Measurements from ENCODE around the gene MTIF3. TPM values are rescaled to one million over a fixed set of nuclear protein-coding genes. Genes with fewer than 3 reads are reported as not detected.
A peak's percentile ranks its signal among the peaks of the same experiment; 100 is the strongest.

Gene MTIF3
- polyA plus RNA-seq, 3 donors = 61.6 to 135 (median 86.6) TPM

DNA sequence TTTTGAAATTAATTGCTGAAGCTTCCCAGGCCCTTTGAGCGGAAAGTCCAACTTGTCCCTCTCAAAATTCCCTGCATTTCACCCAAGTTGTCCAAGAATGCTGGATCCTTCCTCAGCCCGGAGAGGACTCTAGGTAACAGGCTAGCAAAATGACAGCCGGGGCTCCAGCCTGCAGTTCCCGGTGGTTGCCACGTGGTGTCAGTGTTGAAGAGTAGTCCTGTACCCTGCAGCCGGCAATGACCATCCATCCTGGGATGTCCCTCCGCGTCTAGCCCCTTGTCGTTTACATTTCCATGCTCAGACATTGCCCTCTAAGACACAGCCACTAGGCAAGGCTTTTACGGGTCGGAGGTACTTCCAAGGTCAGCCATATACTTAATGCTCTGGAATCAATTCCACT is 31.4 kb upstream of the MTIF3 start:
- no peak overlapping the region for H2AFZ ChIP-seq (ENCODE audit: insufficient read depth, low read depth, low read length, poor library complexity, severe bottlenecking)

DNA sequence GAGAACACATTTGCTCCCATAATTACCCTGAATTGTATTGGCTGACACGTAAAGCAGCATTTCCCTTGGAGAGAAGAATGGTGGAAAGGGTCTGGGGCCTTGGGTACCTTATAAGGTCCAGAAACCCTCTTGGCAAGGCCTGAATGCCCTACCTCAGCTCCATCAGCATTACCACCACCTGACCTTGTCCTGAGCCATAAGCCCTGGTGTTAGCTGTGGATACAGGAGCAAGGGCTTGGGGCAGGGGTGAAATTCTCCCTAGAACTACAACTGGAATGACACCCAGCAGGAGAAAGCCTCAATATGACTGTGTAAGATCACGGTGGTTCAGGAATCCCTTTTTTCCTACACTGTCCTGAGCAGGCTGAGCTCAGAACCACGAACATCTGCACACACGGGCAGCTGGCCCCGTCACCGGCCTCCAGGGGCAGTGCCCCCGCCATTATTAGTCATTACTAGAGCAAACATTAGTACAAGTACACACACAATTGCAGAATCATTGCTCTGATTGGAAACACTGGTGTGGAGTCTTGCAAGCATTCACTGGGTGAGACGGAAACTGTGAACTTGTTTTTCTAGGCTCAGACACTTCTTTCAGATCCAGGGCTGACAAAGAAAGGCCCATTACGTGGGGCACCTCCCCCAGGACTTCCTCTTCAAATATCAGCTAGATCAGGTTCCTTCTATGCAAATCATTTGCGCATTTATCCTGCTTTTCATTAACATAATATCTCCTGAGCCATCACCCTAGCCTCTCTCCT is 26.8 kb upstream of the MTIF3 start:
- TF ChIP-seq, protein P1, sequence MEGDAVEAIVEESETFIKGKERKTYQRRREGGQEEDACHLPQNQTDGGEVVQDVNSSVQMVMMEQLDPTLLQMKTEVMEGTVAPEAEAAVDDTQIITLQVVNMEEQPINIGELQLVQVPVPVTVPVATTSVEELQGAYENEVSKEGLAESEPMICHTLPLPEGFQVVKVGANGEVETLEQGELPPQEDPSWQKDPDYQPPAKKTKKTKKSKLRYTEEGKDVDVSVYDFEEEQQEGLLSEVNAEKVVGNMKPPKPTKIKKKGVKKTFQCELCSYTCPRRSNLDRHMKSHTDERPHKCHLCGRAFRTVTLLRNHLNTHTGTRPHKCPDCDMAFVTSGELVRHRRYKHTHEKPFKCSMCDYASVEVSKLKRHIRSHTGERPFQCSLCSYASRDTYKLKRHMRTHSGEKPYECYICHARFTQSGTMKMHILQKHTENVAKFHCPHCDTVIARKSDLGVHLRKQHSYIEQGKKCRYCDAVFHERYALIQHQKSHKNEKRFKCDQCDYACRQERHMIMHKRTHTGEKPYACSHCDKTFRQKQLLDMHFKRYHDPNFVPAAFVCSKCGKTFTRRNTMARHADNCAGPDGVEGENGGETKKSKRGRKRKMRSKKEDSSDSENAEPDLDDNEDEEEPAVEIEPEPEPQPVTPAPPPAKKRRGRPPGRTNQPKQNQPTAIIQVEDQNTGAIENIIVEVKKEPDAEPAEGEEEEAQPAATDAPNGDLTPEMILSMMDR (IDR thresholded peaks at IDR 0.05) = peak; percentile 6
- Histone ChIP-seq H3K4me1 (ENCODE audit: control insufficient read depth in 1 of 2, insufficient read depth in 2 of 2, low read length in 2 of 2) (peaks cover 5 to 10% of the 10 kb centered on the region in 2 donors), H3K36me3 (replicated peaks in 1 of 2; ENCODE audit: control insufficient read depth in 1 of 2, insufficient read depth in 2 of 2, low read length in 2 of 2) (no peaks in the 10 kb centered on the region), H3K9ac (ENCODE audit: insufficient read depth, low read length, poor library complexity, severe bottlenecking) (no peak overlapping the region), H3K27ac (ENCODE audit: low read depth in 1 of 2, low read length in 2 of 2) (no peak overlapping the region), H2AFZ (ENCODE audit: insufficient read depth, low read depth, low read length, poor library complexity, severe bottlenecking) (peak overlapping the region; percentile 65), H4K20me1 (ENCODE audit: insufficient read depth, low read length) (no peaks in the 10 kb centered on the region), H3K4me3 (replicated peaks in 1 of 3; ENCODE audit: low read depth in 2 of 3, low read length in 3 of 3) (no peak overlapping the region), H3K27me3 (ENCODE audit: control insufficient read depth in 2 of 2, insufficient read depth in 2 of 2, low read length in 2 of 2) (no peaks in the 10 kb centered on the region), H3K4me2 (replicated peaks; ENCODE audit: extremely low read depth, low read length, poor library complexity, severe bottlenecking) (peak overlapping the region; percentile 7), H3K79me2 (ENCODE audit: insufficient read depth, low read length) (no peaks in the 10 kb centered on the region), H3K9me3 (replicated peaks in 1 of 2; ENCODE audit: control insufficient read depth in 1 of 2, insufficient read depth in 1 of 2, low read length in 2 of 2) (peaks cover 3 to 6% of the 10 kb centered on the region in 2 donors)
- Mint-ChIP-seq H3K27me3 (ENCODE audit: low read depth in 3 of 3) (peaks cover 0 to 4% (median 0%) of the 10 kb centered on the region in 3 donors), H3K27ac (peak overlapping the region in 2 of 7 donors; percentile 71 to 72), H3K4me1 (peaks cover 14% of the 10 kb centered on the region), H3K4me3 (peak overlapping the region in 1 of 2 donors; percentile 24), H3K9me3 (peaks cover 0 to 9% (median 6%) of the 10 kb centered on the region in 7 donors), H3K36me3 (no peaks in the 10 kb centered on the region)
- intact Hi-C loops (cut with micrococcal nuclease) = no loop called here
- 27% methylated on average over 3 of the region's 10 CpGs for WGBS (ENCODE audit: insufficient coverage)
- peak in 2 of 3 donors; percentile 26 to 28 for DNase-seq

More for the DNA sequence above, 31.4 kb upstream of the MTIF3 start:
- H4K20me1 ChIP-seq (ENCODE audit: insufficient read depth, low read length) = no peaks in the 10 kb centered on the region
- H3K9ac ChIP-seq (ENCODE audit: insufficient read depth, low read length, poor library complexity, severe bottlenecking) = no peak overlapping the region
- H3K36me3 ChIP-seq (replicated peaks in 1 of 2; ENCODE audit: control insufficient read depth in 1 of 2, insufficient read depth in 2 of 2, low read length in 2 of 2) = no peaks in the 10 kb centered on the region
- Mint-ChIP-seq H3K4me1 (peaks cover 28% of the 10 kb centered on the region), H3K36me3 (no peaks in the 10 kb centered on the region), H3K27ac (peak overlapping the region in 3 of 7 donors; percentile 74 to 97 (median 94)), H3K9me3 (peaks cover 0 to 17% (median 10%) of the 10 kb centered on the region in 7 donors), H3K27me3 (ENCODE audit: low read depth in 3 of 3) (peaks cover 0 to 4% (median 4%) of the 10 kb centered on the region in 3 donors), H3K4me3 (no peak overlapping the region)
- DNase-seq = peak in 2 of 3 donors; percentile 7 to 25
- H3K4me2 ChIP-seq (replicated peaks; ENCODE audit: extremely low read depth, low read length, poor library complexity, severe bottlenecking) = no peak overlapping the region
- no peak overlapping the region for H3K4me3 ChIP-seq (replicated peaks in 1 of 3; ENCODE audit: low read depth in 2 of 3, low read length in 3 of 3)
- no peak overlapping the region for H3K27ac ChIP-seq (ENCODE audit: low read depth in 1 of 2, low read length in 2 of 2)
- peaks cover 3 to 11% of the 10 kb centered on the region in 2 donors for H3K9me3 ChIP-seq (replicated peaks in 1 of 2; ENCODE audit: control insufficient read depth in 1 of 2, insufficient read depth in 1 of 2, low read length in 2 of 2)
- no peaks in the 10 kb centered on the region for H3K27me3 ChIP-seq (ENCODE audit: control insufficient read depth in 2 of 2, insufficient read depth in 2 of 2, low read length in 2 of 2)
- no peaks in the 10 kb centered on the region for H3K79me2 ChIP-seq (ENCODE audit: insufficient read depth, low read length)
- 80% methylated on average over 7 of the region's 11 CpGs for WGBS (ENCODE audit: insufficient coverage)
- TF ChIP-seq, protein P1 (IDR thresholded peaks at IDR 0.05) = peak; percentile 62
- intact Hi-C loops (cut with micrococcal nuclease) = loop anchor here in 1 of 2 donors (2.0 kb wide), 1 partner anchor 57 kb away; the partner anchor contains the start of gene GTF3A
- peaks cover 22 to 29% of the 10 kb centered on the region in 2 donors for H3K4me1 ChIP-seq (ENCODE audit: control insufficient read depth in 1 of 2, insufficient read depth in 2 of 2, low read length in 2 of 2)

All from CD14-positive monocyte (primary cell).